ENCODE measurements around the gene SSBP3.

Gene SSBP3

DNA sequence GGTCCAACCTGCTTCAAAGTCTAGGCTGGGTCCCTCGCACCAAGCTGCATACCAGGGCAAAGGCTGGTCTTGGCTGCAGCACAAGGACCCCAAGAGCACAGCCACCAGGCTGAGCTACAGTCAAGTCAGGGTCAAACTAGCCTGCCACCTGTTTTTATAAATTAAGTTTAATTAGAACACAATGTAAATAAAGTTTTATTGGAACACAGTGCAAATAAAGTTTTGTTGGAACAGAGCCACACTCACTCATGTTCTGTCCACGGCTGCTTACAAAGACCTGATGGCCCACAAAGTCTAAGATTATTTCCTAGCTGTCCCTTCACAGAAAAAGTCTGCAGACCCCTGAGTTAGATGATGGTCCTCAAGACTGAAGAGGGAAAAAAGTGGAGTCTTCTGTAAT lies 140.0 kb downstream of the SSBP3 start:
- no peak overlapping the region for H3K4me3 ChIP-seq (ENCODE audit: low read length in 2 of 2)
- peaks cover 0 to 6% of the 10 kb centered on the region in 2 donors for H3K36me3 ChIP-seq (ENCODE audit: control insufficient read depth in 2 of 2, insufficient read depth in 2 of 2, low read length in 2 of 2)
- no peak overlapping the region for H3K27ac ChIP-seq (ENCODE audit: low read depth in 2 of 2, low read length in 2 of 2)
- no peak overlapping the region for H3K9ac ChIP-seq (ENCODE audit: low read depth in 1 of 2, low read length in 2 of 2)
- peaks cover 6 to 32% of the 10 kb centered on the region in 2 donors for H3K4me1 ChIP-seq (ENCODE audit: control insufficient read depth in 2 of 2, insufficient read depth in 2 of 2, low read length in 2 of 2)
- no peaks in the 10 kb centered on the region for H3K9me3 ChIP-seq (ENCODE audit: control insufficient read depth in 2 of 2, low read length in 2 of 2)
- H3K27me3 ChIP-seq (ENCODE audit: control insufficient read depth in 2 of 2, insufficient read depth in 2 of 2, low read length in 2 of 2): no peaks in the 10 kb centered on the region

DNA sequence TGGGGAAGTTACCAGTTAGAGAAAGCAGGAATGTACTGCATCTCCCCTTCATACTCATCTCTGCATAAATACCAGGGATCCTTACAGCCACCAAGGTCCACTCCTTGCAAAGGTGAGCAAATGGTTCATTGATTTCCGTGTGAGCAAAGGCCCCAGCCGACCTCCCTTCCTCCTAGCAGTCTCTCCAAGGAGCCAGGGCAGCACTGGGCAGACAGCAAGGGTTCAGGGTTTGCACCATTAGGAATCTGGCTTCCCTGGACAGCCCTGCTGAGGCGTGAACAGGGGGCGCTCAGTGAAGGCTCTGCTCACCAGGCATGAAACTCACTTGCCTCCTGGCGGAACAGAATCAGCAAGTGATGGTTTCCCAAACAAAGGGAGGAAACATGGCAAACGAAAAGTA lies 140.5 kb downstream of the SSBP3 start:
- Histone ChIP-seq H3K36me3 (ENCODE audit: control insufficient read depth in 2 of 2, insufficient read depth in 2 of 2, low read length in 2 of 2) (peaks cover 0 to 6% of the 10 kb centered on the region in 2 donors), H3K4me1 (ENCODE audit: control insufficient read depth in 2 of 2, insufficient read depth in 2 of 2, low read length in 2 of 2) (peaks cover 6 to 32% of the 10 kb centered on the region in 2 donors), H3K27ac (ENCODE audit: low read depth in 2 of 2, low read length in 2 of 2) (no peak overlapping the region), H3K4me3 (ENCODE audit: low read length in 2 of 2) (no peak overlapping the region), H3K27me3 (ENCODE audit: control insufficient read depth in 2 of 2, insufficient read depth in 2 of 2, low read length in 2 of 2) (no peaks in the 10 kb centered on the region), H3K9ac (ENCODE audit: low read depth in 1 of 2, low read length in 2 of 2) (no peak overlapping the region), H3K9me3 (ENCODE audit: control insufficient read depth in 2 of 2, low read length in 2 of 2) (no peaks in the 10 kb centered on the region)

DNA sequence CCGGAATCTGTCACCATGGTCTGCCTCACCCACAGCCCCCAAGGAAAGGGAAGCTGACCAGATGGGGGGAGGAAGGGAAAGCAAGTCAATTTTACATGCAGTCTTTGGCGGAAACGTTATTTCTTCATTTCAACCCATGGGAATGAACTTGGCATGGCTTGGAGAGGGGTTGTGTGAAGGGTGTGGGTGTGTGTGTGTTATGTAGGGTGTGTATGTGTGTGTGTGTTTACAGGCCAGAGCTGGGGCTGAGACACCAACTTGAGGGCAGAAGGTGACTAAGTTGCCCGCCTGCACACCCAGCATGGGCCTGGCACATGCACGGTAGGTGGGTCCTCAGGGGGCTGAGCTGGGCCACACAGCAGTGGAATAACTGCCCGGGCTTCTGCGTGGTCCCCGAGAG lies 141.1 kb downstream of the SSBP3 start:
- Histone ChIP-seq H3K27me3 (ENCODE audit: control insufficient read depth in 2 of 2, insufficient read depth in 2 of 2, low read length in 2 of 2) (no peaks in the 10 kb centered on the region), H3K4me3 (ENCODE audit: low read length in 2 of 2) (no peak overlapping the region), H3K36me3 (ENCODE audit: control insufficient read depth in 2 of 2, insufficient read depth in 2 of 2, low read length in 2 of 2) (peaks cover 0 to 6% of the 10 kb centered on the region in 2 donors), H3K4me1 (ENCODE audit: control insufficient read depth in 2 of 2, insufficient read depth in 2 of 2, low read length in 2 of 2) (peaks cover 6 to 32% of the 10 kb centered on the region in 2 donors), H3K9ac (ENCODE audit: low read depth in 1 of 2, low read length in 2 of 2) (no peak overlapping the region), H3K9me3 (ENCODE audit: control insufficient read depth in 2 of 2, low read length in 2 of 2) (no peaks in the 10 kb centered on the region), H3K27ac (ENCODE audit: low read depth in 2 of 2, low read length in 2 of 2) (no peak overlapping the region)

DNA sequence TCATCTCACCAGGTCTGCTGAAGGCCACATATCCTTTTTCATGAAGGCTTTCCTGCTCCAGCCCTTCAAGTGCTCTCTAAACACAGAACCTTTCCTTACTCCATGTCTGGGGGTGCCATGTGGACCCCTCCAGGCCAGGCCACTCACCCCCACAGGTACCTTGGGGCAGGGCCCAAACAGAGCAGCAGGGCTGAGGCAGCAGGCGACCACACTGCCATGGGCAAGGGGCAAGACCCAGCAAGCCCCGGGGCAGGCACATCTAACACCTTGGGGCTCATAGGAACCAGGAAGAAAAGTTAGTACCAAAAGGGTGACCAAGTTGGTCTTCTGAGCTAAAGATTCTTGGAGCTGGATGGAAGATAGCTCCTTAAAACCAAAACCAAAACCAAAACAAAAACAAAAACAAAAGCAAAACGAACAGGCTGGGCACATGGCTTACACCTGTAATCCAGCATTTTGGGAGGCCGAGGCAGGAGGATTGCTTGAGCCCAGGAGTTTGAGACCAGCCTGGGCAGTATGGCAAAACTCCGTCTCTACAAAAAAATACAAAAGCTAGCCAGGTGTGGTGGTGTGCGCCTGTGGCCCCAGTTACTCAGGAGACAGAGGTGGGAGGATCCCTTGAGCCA lies 142.5 kb downstream of the SSBP3 start:
- no peak overlapping the region for H3K4me3 ChIP-seq (ENCODE audit: low read length in 2 of 2)
- peaks cover 6 to 25% of the 10 kb centered on the region in 2 donors for H3K4me1 ChIP-seq (ENCODE audit: control insufficient read depth in 2 of 2, insufficient read depth in 2 of 2, low read length in 2 of 2)
- no peak overlapping the region for H3K9ac ChIP-seq (ENCODE audit: low read depth in 1 of 2, low read length in 2 of 2)
- H3K9me3 ChIP-seq (ENCODE audit: control insufficient read depth in 2 of 2, low read length in 2 of 2): no peaks in the 10 kb centered on the region
- H3K36me3 ChIP-seq (ENCODE audit: control insufficient read depth in 2 of 2, insufficient read depth in 2 of 2, low read length in 2 of 2): peaks cover 0 to 2% of the 10 kb centered on the region in 2 donors
- H3K27ac ChIP-seq (ENCODE audit: low read depth in 2 of 2, low read length in 2 of 2): no peak overlapping the region
- no peaks in the 10 kb centered on the region for H3K27me3 ChIP-seq (ENCODE audit: control insufficient read depth in 2 of 2, insufficient read depth in 2 of 2, low read length in 2 of 2)

DNA sequence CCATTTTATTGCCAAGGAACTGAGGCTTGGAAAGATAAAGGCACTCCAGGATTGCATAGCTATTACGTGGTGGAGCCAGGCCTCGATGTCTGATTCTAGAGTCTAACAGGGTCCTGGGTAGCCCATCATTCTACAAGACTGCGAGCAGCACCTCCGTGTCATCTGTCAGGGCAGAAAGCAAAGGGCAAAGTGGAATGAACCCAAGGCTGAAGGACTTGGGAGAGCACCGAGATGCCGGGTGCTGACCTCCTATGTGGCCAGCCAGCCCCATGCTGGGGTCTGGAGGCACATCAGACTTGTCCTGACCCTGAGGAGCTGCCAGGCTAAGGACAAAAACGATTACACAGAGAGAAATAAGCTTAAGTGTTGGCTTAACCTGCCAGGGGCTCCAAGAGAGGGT lies 143.9 kb downstream of the SSBP3 start:
- Histone ChIP-seq H3K9me3 (ENCODE audit: control insufficient read depth in 2 of 2, low read length in 2 of 2) (no peaks in the 10 kb centered on the region), H3K36me3 (ENCODE audit: control insufficient read depth in 2 of 2, insufficient read depth in 2 of 2, low read length in 2 of 2) (peaks cover 0 to 2% of the 10 kb centered on the region in 2 donors), H3K27me3 (ENCODE audit: control insufficient read depth in 2 of 2, insufficient read depth in 2 of 2, low read length in 2 of 2) (no peaks in the 10 kb centered on the region), H3K9ac (ENCODE audit: low read depth in 1 of 2, low read length in 2 of 2) (no peak overlapping the region), H3K4me1 (ENCODE audit: control insufficient read depth in 2 of 2, insufficient read depth in 2 of 2, low read length in 2 of 2) (peaks cover 10 to 24% of the 10 kb centered on the region in 2 donors), H3K4me3 (ENCODE audit: low read length in 2 of 2) (no peak overlapping the region), H3K27ac (ENCODE audit: low read depth in 2 of 2, low read length in 2 of 2) (no peak overlapping the region)

DNA sequence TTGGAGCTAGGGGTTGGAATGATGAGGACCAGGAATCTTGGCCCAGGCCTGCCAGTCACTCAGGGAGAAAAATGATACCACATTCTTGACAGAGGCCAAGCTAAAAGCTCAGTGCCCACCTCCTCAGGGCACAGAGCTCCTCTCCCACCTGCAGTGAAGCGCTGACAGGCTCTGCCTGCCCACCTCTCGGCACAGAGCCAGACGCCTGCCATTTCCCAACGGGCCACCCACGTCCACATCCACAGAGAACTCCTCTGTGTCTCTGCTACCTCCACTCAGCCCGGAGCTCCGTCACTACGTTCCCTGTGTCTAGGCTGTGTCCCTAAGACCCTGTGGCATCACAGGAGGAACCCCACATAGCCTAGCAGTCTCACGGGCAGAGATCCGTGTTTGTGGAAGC lies 145.4 kb downstream of the SSBP3 start:
- H3K27me3 ChIP-seq (ENCODE audit: control insufficient read depth in 2 of 2, insufficient read depth in 2 of 2, low read length in 2 of 2): no peaks in the 10 kb centered on the region
- H3K27ac ChIP-seq (ENCODE audit: low read depth in 2 of 2, low read length in 2 of 2): no peak overlapping the region
- no peak overlapping the region for H3K9ac ChIP-seq (ENCODE audit: low read depth in 1 of 2, low read length in 2 of 2)
- H3K4me1 ChIP-seq (ENCODE audit: control insufficient read depth in 2 of 2, insufficient read depth in 2 of 2, low read length in 2 of 2): peaks cover 9 to 19% of the 10 kb centered on the region in 2 donors
- H3K36me3 ChIP-seq (ENCODE audit: control insufficient read depth in 2 of 2, insufficient read depth in 2 of 2, low read length in 2 of 2): peaks cover 0 to 2% of the 10 kb centered on the region in 2 donors
- H3K9me3 ChIP-seq (ENCODE audit: control insufficient read depth in 2 of 2, low read length in 2 of 2): no peaks in the 10 kb centered on the region
- no peak overlapping the region for H3K4me3 ChIP-seq (ENCODE audit: low read length in 2 of 2)

DNA sequence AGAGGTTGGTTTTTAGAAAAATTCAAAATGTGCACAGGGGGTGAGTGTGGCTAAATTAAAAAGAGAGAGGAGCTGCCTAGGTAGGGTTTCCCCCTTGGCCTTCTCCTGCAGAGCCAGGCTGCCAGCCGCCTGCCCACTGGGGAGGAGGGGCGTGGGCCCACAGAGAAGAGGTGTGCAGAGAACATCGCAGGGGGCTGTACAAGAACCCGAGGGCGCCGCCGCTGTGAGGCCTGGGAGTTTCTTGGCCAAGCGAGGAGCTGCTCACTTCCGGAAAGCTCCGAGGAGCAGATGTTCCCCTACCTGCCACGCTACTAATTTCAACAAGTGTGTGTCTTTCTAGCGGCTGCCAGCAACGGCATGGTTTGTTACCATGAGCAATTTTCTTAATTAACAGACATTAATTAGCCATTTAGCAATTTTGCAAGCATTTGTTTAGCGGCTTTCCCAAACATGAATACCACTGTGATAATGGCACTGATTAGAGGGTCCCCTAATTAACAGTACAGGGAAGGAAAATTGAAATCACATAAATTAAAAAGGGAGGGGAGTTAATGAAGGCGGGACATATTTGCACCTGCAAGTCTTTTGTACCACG lies 146.6 kb downstream of the SSBP3 start:
- Histone ChIP-seq H3K9ac (ENCODE audit: low read depth in 1 of 2, low read length in 2 of 2) (no peak overlapping the region), H3K9me3 (ENCODE audit: control insufficient read depth in 2 of 2, low read length in 2 of 2) (no peaks in the 10 kb centered on the region), H3K4me3 (ENCODE audit: low read length in 2 of 2) (no peak overlapping the region), H3K4me1 (ENCODE audit: control insufficient read depth in 2 of 2, insufficient read depth in 2 of 2, low read length in 2 of 2) (peaks cover 6 to 10% of the 10 kb centered on the region in 2 donors), H3K36me3 (ENCODE audit: control insufficient read depth in 2 of 2, insufficient read depth in 2 of 2, low read length in 2 of 2) (no peaks in the 10 kb centered on the region), H3K27me3 (ENCODE audit: control insufficient read depth in 2 of 2, insufficient read depth in 2 of 2, low read length in 2 of 2) (no peaks in the 10 kb centered on the region), H3K27ac (ENCODE audit: low read depth in 2 of 2, low read length in 2 of 2) (no peak overlapping the region)

DNA sequence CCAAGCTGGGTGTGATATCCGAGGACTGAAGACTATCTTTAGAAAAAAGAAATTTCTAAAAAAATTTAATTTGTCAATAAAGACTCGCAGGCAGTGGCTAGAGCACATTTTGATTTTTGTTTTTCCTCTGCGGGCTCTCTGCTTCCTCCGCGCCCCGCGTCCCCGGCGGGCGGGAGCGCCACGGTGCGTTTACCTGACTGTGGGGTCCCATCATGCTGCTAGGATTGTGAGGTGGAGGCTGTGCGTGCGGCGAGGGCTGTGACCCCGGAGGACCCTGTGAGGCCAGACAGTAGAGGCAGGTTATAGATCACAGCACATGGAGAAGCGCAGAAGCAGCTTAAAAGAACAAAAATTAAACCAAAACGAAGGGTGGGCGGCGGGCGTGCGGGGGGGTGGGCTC lies 148.3 kb downstream of the SSBP3 start:
- H3K4me1 ChIP-seq (ENCODE audit: control insufficient read depth in 2 of 2, insufficient read depth in 2 of 2, low read length in 2 of 2): peaks cover 6 to 10% of the 10 kb centered on the region in 2 donors

DNA sequence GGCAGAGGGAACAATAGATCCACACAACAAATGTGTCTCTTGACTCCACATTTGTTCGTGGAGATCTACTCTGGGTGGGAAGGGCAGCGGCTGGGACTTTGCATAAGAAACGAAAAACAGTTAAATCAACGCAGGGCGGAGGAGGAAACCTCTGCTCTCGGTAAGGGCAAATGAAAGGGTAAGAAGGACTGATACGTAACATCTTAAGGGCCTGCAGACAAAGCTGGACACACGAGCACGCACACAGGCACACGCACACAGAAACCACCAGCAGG lies 148.9 kb downstream of the SSBP3 start:
- Histone ChIP-seq H3K27ac (ENCODE audit: low read depth in 2 of 2, low read length in 2 of 2) (peak overlapping the region in 1 of 2 donors; percentile 9), H3K9me3 (ENCODE audit: control insufficient read depth in 2 of 2, low read length in 2 of 2) (no peaks in the 10 kb centered on the region), H3K4me3 (ENCODE audit: low read length in 2 of 2) (peak overlapping the region in 1 of 2 donors; percentile 20), H3K27me3 (ENCODE audit: control insufficient read depth in 2 of 2, insufficient read depth in 2 of 2, low read length in 2 of 2) (no peaks in the 10 kb centered on the region), H3K9ac (ENCODE audit: low read depth in 1 of 2, low read length in 2 of 2) (no peak overlapping the region), H3K36me3 (ENCODE audit: control insufficient read depth in 2 of 2, insufficient read depth in 2 of 2, low read length in 2 of 2) (no peaks in the 10 kb centered on the region), H3K4me1 (ENCODE audit: control insufficient read depth in 2 of 2, insufficient read depth in 2 of 2, low read length in 2 of 2) (peaks cover 6 to 10% of the 10 kb centered on the region in 2 donors)

More for the DNA sequence above, 148.3 kb downstream of the SSBP3 start:
- Histone ChIP-seq H3K4me3 (ENCODE audit: low read length in 2 of 2) (no peak overlapping the region), H3K27ac (ENCODE audit: low read depth in 2 of 2, low read length in 2 of 2) (no peak overlapping the region), H3K9ac (ENCODE audit: low read depth in 1 of 2, low read length in 2 of 2) (no peak overlapping the region), H3K9me3 (ENCODE audit: control insufficient read depth in 2 of 2, low read length in 2 of 2) (no peaks in the 10 kb centered on the region), H3K27me3 (ENCODE audit: control insufficient read depth in 2 of 2, insufficient read depth in 2 of 2, low read length in 2 of 2) (no peaks in the 10 kb centered on the region), H3K36me3 (ENCODE audit: control insufficient read depth in 2 of 2, insufficient read depth in 2 of 2, low read length in 2 of 2) (no peaks in the 10 kb centered on the region)

DNA sequence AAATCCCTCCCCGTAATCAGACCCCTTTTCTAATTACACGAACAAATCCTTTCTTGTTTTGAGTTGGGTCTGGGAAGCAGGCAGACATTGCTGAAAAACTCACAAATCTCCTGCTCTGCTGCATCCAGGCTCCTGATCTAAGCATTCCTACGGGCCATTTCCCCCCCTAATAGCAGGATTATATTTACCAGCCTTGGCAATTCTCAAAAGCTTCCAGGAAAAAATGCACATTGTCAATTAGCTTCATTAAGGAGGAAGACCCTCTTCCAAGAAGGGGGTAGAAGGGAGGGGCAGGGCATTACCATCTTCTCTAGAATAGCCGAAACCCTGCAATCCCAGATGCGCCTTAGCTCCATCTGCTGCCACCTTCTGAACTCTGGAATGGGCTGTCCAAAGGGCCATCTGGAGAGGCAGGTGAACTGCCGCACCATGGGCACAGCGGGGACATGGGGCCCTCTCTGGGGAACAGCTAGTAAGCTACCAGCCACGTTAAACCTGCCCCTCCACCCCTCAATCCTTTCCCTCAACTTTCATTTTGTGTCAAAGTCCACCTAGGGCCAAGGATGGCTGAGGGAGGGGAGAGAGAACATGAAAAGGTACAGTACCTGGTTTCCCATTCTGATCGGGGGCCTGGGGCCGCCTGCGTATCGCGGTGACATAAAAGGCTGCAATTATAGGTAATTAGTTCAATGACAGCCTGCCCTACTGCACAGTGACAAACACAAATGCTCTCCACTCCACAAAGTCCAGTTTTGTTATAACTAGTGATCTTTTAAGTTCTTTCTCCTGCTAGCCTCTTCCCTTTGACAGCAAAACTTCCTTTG lies 149.5 kb downstream of the SSBP3 start:
- H3K9ac ChIP-seq (ENCODE audit: low read depth in 1 of 2, low read length in 2 of 2): no peak overlapping the region
- no peaks in the 10 kb centered on the region for H3K27me3 ChIP-seq (ENCODE audit: control insufficient read depth in 2 of 2, insufficient read depth in 2 of 2, low read length in 2 of 2)
- peaks cover 6 to 10% of the 10 kb centered on the region in 2 donors for H3K4me1 ChIP-seq (ENCODE audit: control insufficient read depth in 2 of 2, insufficient read depth in 2 of 2, low read length in 2 of 2)
- peak overlapping the region in 1 of 2 donors; percentile 9 for H3K27ac ChIP-seq (ENCODE audit: low read depth in 2 of 2, low read length in 2 of 2)
- H3K36me3 ChIP-seq (ENCODE audit: control insufficient read depth in 2 of 2, insufficient read depth in 2 of 2, low read length in 2 of 2): peaks cover 0 to 4% of the 10 kb centered on the region in 2 donors
- H3K4me3 ChIP-seq (ENCODE audit: low read length in 2 of 2): peak overlapping the region in 1 of 2 donors; percentile 20
- no peaks in the 10 kb centered on the region for H3K9me3 ChIP-seq (ENCODE audit: control insufficient read depth in 2 of 2, low read length in 2 of 2)
